GM18520 (cell line): Measurements from ENCODE around the gene SPC24.
"Not testable (repeated sequence)": the region's sequence is repeated elsewhere in the genome, so short reads cannot be mapped to it uniquely, and the experiment has no call there.

ENCODE experiments used
- ATAC-seq: cut with Tn5 transposase; IDR thresholded peaks from one replicate; pipeline ENCODE4 v1.9.1; 2021; ENCODE audit not compliant: unreplicated experiment

SPC24 gene

DNA sequence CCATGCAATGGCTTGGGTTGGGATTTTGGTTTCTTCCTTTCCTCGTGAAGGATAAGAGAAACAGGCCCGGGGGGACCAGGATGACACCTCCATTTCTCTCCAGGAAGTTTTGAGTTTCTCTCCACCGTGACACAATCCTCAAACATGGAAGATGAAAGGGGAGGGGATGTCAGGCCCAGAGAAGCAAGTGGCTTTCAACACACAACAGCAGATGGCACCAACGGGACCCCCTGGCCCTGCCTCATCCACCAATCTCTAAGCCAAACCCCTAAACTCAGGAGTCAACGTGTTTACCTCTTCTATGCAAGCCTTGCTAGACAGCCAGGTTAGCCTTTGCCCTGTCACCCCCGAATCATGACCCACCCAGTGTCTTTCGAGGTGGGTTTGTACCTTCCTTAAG, 24.1 kb downstream of the SPC24 start:
- ATAC-seq, result no peak

DNA sequence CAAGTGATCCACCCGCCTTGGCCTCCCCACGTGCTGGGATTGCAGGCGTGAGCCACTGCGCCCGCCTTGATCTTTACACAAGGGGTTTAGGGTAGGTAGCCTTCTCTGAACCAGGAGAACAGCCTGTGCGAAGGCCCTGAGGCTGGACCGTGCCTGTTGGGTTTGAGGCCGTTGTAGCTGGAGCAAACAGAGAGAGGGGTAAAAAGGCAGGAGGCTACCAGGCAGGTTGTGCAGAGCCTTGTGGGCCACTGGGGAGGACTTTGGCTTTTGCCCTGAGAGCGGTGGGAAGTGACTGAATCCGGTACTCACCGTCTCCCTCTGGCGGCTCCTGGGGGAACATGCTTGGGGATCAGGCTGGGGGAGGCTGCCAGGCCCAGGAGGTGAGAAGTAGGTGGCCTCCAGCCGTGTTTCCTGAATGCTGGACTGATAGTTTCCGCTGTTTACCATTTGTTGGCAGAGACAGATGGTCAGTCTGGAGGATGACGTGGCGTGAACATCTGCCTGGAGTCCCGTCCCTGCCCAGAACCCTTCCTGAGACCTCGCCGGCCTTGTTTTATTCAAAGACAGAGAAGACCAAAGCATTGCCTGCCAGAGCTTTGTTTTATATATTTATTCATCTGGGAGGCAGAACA, 24.6 kb downstream of the SPC24 start:
- no peak for ATAC-seq

GRCh38 chr19:11127905-11128304, 27.7 kb downstream of the SPC24 start:
- ATAC-seq, result no peak

GRCh38 chr19:11125994-11126685, 29.4 kb downstream of the SPC24 start:
- ATAC-seq, result no peak

- not testable (repeated sequence) for ATAC-seq
Observed at GRCh38 chr19:11124157-11124556, 31.4 kb downstream of the SPC24 start.

DNA sequence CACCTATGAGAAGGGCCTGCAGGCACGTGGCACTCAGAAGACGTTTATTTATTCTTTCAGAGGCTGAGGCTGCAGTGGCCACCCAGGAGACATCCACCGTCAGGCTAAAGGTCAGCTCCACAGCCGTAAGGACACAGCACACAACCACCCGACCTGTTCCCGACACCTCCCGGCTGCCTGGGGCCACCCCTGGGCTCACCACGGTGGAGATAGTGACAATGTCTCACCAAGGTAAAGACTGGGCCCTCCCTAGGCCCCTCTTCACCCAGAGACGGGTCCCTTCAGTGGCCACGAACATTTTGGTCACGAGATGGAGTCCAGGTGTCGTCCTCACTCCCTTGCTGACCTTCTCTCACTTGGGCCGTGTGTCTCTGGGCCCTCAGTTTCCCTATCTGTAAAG, 32.5 kb downstream of the SPC24 start:
- ATAC-seq, result no peak

DNA sequence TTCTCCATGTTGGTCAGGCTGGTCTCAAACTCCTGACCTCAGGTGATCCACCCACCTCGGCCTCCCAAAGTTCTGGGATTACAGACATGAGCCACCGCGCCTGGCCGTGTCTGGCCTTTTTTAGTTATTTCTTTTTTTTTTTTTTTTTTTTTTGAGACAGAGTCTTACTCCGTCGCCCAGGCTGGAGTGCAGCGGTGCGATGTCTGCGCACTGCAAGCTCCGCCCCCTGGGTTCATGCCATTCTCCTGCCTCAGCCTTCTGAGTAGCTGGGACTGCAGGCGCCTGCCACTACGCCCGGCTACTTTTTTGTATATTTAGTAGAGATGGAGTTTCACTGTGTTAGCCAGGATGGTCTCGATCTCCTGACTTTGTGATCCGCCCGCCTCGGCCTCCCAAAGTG, 33.6 kb downstream of the SPC24 start:
- not testable (repeated sequence) for ATAC-seq

- ATAC-seq, result no peak
Observed at GRCh38 chr19:11116507-11116906, 39.1 kb downstream of the SPC24 start.

DNA sequence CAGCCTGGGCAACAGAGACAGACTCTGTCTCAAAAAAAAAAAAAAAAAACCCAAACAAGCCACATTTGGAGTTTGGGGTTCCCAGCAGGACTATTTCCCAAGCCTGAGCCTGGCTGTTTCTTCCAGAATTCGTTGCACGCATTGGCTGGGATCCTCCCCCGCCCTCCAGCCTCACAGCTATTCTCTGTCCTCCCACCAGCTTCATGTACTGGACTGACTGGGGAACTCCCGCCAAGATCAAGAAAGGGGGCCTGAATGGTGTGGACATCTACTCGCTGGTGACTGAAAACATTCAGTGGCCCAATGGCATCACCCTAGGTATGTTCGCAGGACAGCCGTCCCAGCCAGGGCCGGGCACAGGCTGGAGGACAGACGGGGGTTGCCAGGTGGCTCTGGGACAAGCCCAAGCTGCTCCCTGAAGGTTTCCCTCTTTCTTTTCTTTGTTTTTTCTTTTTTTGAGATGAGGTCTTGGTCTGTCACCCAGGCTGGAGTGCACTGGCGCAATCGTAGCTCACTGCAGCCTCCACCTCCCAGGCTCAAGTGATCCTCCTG, 39.6 kb downstream of the SPC24 start:
- ATAC-seq, result no peak

DNA sequence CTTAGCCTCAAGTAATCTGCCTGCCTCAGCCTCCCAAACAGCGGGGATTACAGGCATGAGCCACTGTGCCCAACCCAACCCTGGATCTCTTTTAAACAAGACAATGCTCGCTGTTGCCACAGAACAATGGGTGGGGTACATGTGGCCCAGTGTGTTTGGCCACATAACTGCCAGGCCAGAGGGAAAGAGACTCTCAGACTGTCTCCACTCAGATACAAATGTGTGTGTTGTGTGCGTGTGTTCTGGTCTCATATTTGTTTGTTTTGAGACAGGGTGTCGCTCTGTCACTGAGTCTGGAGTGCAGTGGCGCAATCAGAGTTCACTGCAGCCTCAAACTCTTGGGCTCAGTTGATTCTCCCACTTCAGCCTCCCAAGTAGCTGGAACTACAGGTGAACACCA, 40.5 kb downstream of the SPC24 start:
- no peak for ATAC-seq

DNA sequence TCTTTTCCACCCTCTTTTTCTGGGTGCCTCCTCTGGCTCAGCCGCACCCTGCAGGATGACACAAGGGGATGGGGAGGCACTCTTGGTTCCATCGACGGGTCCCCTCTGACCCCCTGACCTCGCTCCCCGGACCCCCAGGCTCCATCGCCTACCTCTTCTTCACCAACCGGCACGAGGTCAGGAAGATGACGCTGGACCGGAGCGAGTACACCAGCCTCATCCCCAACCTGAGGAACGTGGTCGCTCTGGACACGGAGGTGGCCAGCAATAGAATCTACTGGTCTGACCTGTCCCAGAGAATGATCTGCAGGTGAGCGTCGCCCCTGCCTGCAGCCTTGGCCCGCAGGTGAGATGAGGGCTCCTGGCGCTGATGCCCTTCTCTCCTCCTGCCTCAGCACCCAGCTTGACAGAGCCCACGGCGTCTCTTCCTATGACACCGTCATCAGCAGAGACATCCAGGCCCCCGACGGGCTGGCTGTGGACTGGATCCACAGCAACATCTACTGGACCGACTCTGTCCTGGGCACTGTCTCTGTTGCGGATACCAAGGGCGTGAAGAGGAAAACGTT, 42.4 kb downstream of the SPC24 start:
- ATAC-seq, result no peak

DNA sequence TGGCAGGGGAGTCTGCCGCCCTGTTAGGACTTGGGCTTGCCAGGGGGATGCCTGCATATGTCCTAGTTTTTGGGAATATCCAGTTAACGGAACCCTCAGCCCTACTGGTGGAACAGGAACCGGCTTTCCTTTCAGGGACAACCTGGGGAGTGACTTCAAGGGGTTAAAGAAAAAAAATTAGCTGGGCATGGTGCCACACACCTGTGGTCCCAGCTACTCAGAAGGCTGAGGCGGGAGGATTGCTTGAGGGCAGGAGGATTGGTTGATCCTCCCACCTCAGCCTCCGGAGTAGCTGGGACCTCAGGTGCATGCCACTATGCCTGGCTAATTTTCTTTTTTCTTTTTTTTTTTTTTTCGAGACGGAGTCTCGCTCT, 43.8 kb downstream of the SPC24 start:
- ATAC-seq, result no peak

DNA sequence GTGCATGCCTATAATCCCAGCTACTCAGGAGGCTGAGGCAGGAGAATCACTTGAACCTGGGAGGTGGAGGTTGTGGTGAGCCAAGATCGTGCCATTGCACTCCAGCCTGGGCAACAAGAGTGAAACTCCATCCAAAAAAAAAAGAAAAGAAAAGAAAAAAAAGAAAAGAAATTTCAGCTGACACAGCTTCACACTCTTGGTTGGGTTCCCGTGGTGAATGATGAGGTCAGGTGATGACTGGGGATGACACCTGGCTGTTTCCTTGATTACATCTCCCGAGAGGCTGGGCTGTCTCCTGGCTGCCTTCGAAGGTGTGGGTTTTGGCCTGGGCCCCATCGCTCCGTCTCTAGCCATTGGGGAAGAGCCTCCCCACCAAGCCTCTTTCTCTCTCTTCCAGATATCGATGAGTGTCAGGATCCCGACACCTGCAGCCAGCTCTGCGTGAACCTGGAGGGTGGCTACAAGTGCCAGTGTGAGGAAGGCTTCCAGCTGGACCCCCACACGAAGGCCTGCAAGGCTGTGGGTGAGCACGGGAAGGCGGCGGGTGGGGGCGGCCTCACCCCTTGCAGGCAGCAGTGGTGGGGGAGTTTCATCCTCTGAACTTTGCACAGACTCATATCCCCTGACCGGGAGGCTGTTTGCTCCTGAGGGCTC, 44.3 kb downstream of the SPC24 start:
- ATAC-seq, result no peak

DNA sequence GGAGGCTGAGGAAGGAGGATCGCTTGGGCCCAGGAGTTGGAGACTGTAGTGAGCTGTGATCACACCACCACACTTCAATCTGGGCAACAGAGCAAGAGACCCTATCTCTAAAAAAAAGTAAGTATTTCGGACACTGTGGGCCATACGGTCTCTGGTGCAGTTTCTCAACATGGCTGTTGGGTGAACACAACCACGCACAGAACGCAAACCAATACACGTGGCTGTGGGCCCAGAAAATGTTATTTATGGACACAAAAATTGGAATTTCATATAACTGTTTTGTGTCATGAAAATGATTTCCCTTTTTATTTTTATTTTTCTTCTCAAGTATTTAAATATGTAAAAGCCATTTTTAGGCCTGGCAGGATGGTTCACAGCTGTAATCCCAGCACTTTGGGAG, 46.8 kb downstream of the SPC24 start:
- ATAC-seq, result no peak

DNA sequence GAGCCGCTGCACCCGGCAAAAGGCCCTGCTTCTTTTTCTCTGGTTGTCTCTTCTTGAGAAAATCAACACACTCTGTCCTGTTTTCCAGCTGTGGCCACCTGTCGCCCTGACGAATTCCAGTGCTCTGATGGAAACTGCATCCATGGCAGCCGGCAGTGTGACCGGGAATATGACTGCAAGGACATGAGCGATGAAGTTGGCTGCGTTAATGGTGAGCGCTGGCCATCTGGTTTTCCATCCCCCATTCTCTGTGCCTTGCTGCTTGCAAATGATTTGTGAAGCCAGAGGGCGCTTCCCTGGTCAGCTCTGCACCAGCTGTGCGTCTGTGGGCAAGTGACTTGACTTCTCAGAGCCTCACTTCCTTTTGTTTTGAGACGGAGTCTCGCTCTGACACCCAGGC, 49.1 kb downstream of the SPC24 start:
- ATAC-seq, result no peak

DNA sequence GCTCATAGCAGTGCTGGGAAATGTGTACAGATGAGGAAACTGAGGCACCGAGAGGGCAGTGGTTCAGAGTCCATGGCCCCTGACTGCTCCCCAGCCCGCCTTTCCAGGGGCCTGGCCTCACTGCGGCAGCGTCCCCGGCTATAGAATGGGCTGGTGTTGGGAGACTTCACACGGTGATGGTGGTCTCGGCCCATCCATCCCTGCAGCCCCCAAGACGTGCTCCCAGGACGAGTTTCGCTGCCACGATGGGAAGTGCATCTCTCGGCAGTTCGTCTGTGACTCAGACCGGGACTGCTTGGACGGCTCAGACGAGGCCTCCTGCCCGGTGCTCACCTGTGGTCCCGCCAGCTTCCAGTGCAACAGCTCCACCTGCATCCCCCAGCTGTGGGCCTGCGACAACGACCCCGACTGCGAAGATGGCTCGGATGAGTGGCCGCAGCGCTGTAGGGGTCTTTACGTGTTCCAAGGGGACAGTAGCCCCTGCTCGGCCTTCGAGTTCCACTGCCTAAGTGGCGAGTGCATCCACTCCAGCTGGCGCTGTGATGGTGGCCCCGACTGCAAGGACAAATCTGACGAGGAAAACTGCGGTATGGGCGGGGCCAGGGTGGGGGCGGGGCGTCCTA, 50.5 kb downstream of the SPC24 start:
- no peak for ATAC-seq

- ATAC-seq, result not testable (repeated sequence)
Observed at GRCh38 chr19:11103667-11104066, 51.9 kb downstream of the SPC24 start.

GRCh38 chr19:11102944-11103343, 52.6 kb downstream of the SPC24 start:
- no peak for ATAC-seq

GRCh38 chr19:11101057-11101456, 54.5 kb downstream of the SPC24 start:
- no peak for ATAC-seq

GRCh38 chr19:11100049-11100448, 55.5 kb downstream of the SPC24 start:
- no peak for ATAC-seq

- no peak for ATAC-seq
Observed at GRCh38 chr19:11098861-11099260, 56.7 kb downstream of the SPC24 start.
